Colon (tissue), 2 donors: ENCODE measurements around the gene TSKU.

Source experiments
- FAIRE-seq: peaks from 2 replicates; lab custom pipeline; 2012; peaks lifted over from hg19 to GRCh38; lab: Jason Lieb, UNC
- donor health status: control.
- donor health status: control.

TSKU gene

DNA sequence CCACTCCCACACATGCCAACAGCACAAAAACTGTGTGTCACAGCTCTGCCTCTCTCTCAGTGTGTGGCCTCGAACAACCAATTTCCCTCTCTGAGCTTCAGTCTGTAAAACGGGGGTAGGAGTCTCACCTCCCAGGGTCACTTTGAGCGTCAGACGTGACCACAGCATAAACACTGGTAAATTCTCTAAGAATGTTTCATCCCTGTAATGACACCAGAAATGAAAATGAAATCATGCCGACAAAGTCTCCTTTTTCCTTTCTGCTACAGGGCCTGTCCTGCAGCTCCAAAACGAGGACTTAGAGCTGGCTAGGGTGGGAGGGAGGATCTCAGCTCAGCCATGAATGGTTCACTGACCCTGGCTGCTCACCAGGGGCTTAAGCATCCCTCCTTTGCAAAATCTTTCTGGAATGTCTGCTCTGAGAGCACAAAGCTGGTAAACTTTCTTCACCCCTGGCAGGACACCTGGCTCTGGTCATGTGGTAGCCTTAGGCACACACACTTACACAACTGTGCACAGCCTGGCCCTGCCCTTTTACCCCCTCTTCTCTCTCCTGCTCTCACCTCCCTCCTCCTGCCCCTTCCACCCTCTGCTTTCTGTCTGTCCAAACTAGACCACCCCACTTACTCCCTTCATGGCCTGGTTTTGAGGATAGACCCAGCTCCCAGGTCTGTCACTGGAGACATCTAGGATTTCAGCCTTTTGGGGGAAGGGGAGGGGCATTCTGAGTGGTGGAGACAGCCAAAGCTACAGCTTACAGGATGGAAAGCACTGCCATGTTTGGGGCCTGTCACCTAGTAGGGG is 12.3 kb upstream of the TSKU start:
- FAIRE-seq = no peak

- no peak for FAIRE-seq
These were observed 11.6 kb upstream of the TSKU start for GRCh38 chr11:76771446-76772099.

GRCh38 chr11:76772100-76772782 is 10.9 kb upstream of the TSKU start:
- FAIRE-seq = no peak

- no peak for FAIRE-seq
These were observed 10.4 kb upstream of the TSKU start for GRCh38 chr11:76772783-76773106.

- no peak for FAIRE-seq
These were observed 9.2 kb upstream of the TSKU start for GRCh38 chr11:76773921-76774361.

DNA sequence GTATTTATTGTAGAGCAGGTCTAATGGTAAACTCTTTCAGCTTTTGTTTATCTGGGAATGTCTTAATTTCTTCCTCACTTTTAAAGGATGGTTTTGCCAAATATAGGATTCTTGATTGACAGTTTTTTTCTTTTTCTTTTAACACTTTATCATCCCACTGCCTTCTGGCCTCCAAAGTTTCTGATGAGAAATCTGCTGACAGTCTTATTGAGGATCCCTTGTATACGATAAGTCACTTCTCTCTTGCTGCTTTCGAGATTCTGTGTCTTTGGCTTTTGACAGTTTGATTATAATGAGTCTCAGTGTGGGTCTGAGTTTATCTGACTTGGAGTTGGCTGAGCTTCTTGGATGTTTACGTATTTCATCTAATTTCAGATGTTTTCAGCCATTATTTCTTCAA is 6.7 kb upstream of the TSKU start:
- FAIRE-seq = no peak

DNA sequence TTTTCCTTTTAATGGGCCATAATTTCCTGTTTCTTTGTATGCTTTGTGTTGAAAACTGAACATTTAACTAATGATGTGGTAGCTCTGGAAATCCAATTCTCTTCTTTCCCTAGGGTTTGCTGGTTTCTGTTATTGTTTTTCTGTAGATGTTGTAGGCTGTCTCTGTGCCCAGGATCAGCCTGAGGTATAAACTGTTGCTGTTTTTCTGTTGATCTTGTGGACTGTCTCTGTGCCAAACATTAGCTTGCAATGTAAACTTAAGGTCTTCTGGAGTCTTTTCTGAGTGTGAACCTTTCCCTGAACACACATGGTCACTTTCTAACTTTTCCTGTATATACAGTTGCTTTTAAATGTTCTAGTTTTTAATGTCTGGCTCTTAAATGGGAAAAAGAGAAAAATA is 5.9 kb upstream of the TSKU start:
- FAIRE-seq = no peak

DNA sequence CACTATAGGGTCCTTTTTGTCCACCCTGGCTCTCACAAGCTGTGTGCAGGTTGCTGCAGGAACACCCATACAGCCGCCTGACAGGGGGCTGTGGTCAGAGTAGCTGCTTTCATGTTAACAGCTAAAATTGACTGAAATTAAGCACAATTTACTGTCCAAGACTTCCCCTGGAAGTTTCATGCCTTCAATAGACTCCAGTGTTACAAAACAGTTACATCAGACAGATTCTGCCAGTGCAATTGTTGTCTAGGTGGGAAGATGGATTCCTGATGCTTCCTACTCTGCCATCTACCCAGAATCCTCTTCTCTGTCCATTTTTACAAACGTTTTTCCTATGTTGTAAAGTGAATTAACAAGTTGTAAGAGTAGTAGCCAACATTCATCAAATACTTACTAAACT is 5.3 kb upstream of the TSKU start:
- no peak for FAIRE-seq

- FAIRE-seq = no peak
These were observed 4.3 kb upstream of the TSKU start for GRCh38 chr11:76778874-76779273.

DNA sequence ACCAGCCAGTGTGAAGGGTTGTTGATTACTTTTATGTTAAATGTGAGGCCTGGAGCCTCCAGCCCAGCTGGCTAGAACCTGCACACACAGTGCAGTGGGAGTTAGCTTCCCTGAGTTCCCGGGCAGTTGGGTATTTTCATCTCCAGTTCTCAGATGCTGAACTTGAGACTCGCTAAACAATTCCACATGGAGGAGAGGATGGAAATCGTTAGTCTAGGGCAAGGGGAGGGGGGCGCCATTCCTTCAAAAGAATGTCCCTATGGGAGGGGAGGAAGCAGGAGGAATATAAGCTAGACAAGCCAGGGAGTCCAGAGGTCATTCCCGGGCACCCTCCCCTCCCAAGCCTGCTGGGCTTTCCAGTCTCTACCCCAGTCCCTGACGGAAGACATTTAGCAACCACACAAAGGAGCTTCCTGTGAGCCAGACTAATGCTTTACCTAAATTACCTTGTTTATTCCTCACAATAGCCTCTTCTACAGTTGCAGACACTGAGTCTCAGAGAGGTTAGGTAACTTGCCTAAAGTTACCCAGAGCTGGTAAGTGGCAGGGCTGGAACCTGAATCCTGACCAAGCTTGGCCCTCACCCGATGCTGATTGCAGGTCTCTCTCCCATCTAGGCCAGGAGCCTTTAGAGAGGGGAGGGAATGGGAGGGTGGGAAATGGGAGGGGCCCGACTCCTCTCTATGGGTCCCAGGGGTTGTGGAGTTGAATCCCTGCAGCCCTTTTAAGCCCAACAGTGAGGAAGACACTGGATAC is 1.9 kb upstream of the TSKU start:
- FAIRE-seq = no peak

- no peak for FAIRE-seq
These were observed 1.2 kb upstream of the TSKU start for GRCh38 chr11:76781807-76782530.

DNA sequence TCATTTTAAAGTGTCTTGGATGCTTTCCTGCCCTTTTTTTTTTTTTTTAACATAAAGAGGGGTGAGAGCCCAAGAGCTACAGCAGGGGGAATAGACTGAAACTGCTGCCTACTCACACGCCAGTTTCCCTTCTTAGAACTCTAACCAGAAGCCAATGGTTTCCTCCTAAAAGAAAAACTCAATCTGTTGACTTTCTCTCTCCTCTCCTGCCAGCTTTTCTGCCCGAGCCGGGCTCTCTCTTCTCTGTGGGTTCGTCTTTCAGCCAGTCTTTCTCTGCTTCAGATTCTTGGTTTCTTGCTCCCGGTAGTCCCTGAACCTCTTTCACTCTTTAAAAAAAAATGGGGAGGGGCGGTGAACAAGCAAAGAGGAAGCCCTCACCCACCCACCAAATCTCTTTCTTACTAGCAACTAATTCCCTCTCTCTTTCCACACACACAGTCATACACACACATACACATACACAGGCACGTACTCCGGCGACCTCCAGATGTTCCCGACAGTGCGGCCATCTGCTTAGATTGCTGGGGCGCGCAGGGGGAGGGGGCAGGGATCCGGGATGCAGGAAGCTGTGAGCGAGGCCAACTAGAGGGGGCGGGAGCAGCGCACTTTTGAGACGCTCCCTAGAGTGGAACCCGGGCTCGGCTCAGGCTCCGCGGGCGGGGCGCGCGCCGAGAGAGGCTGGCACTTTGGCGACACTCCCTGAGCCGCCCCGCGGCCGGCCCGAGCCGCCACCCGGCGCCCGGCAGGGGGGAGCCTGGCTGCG is 444 bp upstream of the TSKU start:
- no peak for FAIRE-seq

DNA sequence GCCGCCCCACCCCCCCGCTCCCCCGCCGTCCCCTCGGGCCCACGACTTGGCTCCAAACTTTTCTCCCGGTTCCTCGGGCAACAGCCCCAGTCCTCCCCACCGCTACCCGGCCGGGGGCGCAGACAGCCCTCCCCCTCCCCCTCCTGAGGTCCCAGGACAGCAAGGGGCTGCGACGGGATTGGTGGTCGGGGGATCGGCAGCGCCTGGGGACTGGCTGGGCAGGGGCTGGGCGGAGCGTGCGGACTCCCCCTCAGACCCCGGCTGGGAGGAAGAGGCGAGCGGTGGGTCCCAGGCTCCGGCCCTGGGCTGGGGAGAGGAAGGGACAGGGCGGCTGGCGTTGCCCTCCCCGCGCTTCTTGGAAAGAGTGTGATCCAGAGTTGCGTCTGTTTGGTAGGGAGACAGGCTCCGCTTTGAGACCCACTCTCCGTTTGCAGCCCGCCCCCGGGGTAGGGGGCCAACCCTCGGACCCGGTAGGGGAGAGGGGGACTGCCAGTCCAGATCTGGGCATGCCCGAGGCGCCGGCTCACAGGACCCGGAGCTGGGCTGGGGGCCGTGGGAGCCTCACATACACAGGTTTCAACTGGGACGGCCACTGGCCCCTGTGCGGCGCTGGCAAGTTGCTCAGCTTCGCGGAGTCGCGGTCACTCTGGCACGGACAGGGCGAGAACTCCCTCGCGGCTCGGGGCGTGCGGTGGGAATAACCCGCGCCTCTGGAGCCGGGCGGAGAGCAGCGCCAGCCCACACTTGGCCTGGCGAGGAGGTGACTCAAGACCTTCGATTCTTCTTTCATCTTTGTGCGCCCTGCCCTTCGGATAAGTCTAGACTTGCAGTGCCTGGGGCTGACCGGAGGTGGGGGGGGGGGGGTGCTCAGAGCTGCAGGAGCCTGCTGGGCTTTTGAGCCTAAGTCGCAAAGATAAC is 999 bp downstream of the TSKU start:
- FAIRE-seq = no peak

- FAIRE-seq = no peak
These were observed 2.4 kb downstream of the TSKU start for GRCh38 chr11:76785513-76785912.

GRCh38 chr11:76786016-76786415 is 2.9 kb downstream of the TSKU start:
- no peak for FAIRE-seq

DNA sequence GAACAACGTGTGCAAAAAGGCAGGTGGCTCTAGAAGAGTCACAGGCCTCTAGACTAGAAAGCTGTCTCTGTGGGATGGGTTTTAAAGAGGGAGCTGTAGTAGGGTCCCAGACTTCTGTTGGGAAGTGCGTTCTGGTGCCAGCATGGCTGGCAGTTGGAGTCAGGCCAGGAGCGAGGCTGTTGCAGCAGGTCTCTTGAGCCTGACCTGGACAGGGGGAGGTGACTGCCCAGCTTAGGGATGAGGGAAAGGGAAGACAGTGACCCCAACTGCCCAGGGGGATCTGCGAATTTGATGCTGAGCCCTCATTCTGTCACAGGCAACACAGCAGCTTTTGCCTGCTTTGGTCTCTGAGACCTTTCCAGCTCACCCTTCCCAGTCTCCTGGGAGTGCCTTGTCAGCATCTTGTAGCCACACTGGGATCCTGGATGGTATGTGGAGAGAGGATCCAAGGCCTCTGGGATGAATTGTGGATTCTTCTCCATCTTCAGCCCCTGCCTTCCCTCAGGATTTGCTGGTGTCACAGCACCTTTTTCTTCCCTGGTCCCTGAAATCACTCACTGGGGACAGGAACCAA is 3.4 kb downstream of the TSKU start:
- FAIRE-seq = no peak

- no peak for FAIRE-seq
These were observed 4.1 kb downstream of the TSKU start for GRCh38 chr11:76787271-76787670.

DNA sequence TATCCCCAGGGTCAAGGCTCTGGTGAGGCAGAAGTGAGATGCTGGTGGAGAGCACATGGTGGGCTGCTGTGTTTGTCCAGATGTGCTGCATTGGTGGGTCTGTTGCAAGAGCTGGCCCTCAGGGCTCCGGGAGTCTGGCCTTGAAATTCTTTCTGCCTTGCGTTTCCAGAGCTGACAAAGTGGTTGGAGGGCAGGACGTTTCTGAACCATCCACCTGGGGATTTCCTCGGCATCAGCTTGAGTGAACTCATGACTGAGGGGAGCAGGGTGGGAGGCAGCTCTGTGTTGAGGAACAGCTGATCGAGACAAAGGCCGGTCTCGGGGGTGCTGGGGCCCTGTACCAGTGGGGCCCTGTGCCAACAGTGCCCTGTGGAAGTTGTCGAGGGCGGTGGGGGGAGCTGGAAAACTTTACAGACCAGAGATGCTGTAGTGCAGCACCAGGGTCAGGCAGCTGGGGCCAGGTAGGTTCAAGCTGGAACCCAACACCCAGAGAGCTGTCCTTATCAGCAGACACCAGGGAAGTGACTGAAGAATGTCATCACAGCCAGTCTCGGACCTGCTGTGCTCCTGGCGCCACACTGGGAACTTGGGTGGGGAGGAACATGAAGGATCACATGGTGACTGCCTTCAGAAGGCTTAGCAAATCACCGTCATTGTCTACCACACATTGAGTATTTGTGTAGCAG is 4.9 kb downstream of the TSKU start:
- FAIRE-seq = no peak
